Measurements from ENCODE around the gene ZNF98.

ZNF98 gene

GRCh38 chr19:22422211-22422610 is at the start of gene ZNF98:
Gene ZNF98 (minus strand): TSS chr19:22422346. CDS start chr19:22422224, 122 bp downstream.
- DNase-seq, result no peak

DNA sequence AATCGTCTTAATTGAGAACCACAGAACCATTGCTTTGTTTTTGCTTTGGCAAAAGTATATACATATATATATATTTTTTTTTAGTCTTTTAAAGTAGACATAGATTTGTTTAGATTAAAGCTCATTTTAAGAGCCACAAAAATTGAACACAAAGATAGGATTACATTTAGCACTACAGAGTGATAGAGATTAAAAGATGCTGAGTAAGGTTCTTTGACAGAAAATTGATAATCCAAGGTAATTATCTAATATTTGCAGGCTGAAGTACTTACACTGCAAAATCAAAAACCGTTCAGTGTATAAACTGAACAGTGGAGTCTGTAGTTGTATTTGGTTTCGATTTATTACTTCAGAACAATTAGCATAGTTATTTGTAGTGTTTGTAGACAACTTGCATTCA is 24.5 kb upstream of the ZNF98 start:
- DNase-seq, result no peak

- DNase-seq, result no peak
Measured at GRCh38 chr19:22438011-22438410, 15.9 kb upstream of the ZNF98 start.

DNA sequence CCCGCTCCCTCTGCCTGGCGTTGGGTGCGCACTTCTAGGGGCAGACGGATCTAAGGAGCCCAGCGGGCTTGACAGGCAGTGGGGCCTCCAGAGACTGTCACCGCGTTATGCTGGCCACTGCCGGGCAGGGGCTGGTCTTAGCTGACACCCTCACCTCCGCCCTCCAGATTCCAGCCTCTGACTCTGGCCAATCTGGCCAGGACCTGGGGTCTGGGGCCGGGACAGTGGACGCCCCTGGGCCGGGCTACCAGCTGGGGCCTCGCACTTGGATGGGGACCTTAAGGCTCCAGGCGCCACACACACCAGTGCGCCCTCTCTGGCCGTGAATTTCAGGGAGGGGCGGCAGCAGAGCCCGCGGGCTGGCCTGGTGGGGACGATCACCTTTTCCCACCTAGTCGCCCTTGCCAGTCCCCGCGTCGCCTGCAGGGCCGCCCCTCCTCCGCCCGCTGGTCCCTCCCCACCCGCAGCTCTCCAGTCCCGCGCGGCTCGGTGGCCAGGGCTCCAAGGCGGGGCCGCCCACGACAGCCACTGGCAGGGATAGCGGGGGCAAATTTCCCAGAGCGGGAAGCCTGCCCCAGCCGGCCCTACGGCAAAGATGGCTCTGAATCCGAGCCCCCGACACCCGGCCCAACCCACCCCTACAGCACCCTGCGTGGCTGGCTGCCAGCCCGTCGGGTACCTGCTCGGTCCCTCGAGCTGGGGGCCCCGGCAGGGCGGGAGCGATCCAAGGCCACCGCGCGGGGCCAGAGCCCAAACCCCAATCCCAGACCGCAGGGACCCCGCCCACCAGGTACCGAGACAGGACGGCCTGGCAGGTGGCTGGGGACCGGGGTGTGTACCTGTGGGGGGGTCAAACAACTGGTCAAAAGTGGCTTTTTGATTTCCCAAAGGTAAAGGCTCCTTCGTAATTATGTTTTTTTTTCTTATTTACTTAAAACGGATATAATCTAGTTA is 6.1 kb upstream of the ZNF98 start:
- DNase-seq, result no peak

- DNase-seq, result no peak
Measured at GRCh38 chr19:22427547-22427946, 5.4 kb upstream of the ZNF98 start.

- DNase-seq, result no peak
Measured at GRCh38 chr19:22426901-22427300, 4.8 kb upstream of the ZNF98 start.

DNA sequence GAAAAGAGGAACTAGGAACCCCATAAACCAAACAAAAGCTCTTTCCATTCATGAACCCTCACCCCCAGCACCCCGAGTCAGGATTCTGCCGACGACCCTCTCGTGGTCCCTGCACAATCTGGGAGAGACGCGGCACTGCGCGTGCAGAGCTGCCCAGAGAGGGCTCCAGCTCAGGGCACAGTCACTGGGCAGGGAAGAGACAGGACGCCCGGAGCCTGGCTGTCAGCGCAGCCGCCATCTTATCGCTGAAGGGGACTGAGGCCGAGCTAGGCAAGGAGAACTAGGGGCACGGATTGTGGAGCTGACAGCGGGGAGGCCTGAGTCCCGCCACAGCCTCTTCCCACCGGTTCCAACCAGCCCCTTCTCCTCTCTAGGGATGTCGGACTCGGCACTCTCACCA is 349 bp downstream of the ZNF98 start:
- no peak for DNase-seq

DNA sequence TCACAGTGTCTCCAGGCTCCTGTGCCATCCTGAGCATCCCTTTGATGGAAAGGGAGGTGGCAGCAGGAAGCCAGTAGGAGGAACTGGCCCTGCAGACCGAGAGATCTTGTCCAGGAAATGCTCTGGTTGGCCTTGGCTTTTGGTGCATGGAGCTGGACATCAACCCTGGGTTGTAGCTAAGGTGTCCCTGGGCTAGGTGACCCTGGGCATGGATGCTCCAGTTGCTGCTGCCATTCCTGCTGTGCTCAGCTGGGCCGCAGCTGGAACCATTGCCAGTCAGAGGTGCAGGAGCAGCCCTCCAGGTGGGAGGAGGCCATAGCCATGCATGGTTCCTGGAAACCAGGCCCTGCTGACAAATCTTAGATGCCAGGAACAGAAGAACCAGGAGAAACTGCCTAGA is 67.5 kb downstream of the ZNF98 start:
- no peak for DNase-seq

Measured in NCI-H1436 (cell line).